CD4-positive, alpha-beta T cell treated with Interleukin-15 for 4 hours (primary cell): ENCODE results near the gene MCMBP.

ENCODE experiments used
- DNase-seq: peaks from one replicate; pipeline ENCODE4 v3.0.0-alpha.2; 2020; ENCODE audit warnings: low spot score

The MCMBP gene

GRCh38 chr10:119782981-119783664 lies 89.5 kb downstream of the MCMBP start:
- DNase-seq, result no peak

GRCh38 chr10:119781498-119781897 lies 91.1 kb downstream of the MCMBP start:
- no peak for DNase-seq

GRCh38 chr10:119780879-119781480 lies 91.7 kb downstream of the MCMBP start:
- DNase-seq, result no peak
